Activated CD8-positive, alpha-beta memory T cell treated with anti-CD3 and anti-CD28 coated beads for 4 hours (primary cell): ENCODE results near the gene TMEM207.

Experiments
- DNase-seq, 2 donors: peaks; one replicate each; pipeline ENCODE4 v3.0.0-alpha.2; 2020; ENCODE audit warnings: low read depth in 2 of 2

The TMEM207 gene

GRCh38 chr3:190444576-190445145 lies 5.0 kb downstream of the TMEM207 start:
- no peak for DNase-seq

- no peak for DNase-seq
These were observed 5.7 kb downstream of the TMEM207 start for GRCh38 chr3:190444006-190444405.

- no peak for DNase-seq
These were observed 6.4 kb downstream of the TMEM207 start for GRCh38 chr3:190443257-190443656.

GRCh38 chr3:190442240-190442639 lies 7.5 kb downstream of the TMEM207 start:
- DNase-seq: no peak

GRCh38 chr3:190436331-190436730 lies 13.4 kb downstream of the TMEM207 start:
- no peak for DNase-seq

- no peak for DNase-seq
These were observed 14.1 kb downstream of the TMEM207 start for GRCh38 chr3:190435618-190436017.

GRCh38 chr3:190433626-190434025 lies 16.1 kb downstream of the TMEM207 start:
- DNase-seq: no peak

- no peak for DNase-seq
These were observed 17.5 kb downstream of the TMEM207 start for GRCh38 chr3:190432216-190432615.

- no peak for DNase-seq
These were observed 18.8 kb downstream of the TMEM207 start for GRCh38 chr3:190430906-190431305.

- DNase-seq: no peak
These were observed 20.0 kb downstream of the TMEM207 start for GRCh38 chr3:190429681-190430080.

GRCh38 chr3:190426806-190427507 lies 22.7 kb downstream of the TMEM207 start:
- DNase-seq: no peak

GRCh38 chr3:190425833-190426232 lies 23.9 kb downstream of the TMEM207 start:
- no peak for DNase-seq

GRCh38 chr3:190424478-190425439 lies 24.9 kb downstream of the TMEM207 start:
- DNase-seq: no peak

GRCh38 chr3:190424108-190424477 lies 25.6 kb downstream of the TMEM207 start:
- no peak for DNase-seq

- DNase-seq: no peak
These were observed 35.4 kb downstream of the TMEM207 start for GRCh38 chr3:190414297-190414696.

GRCh38 chr3:190404715-190405114 lies 45.0 kb downstream of the TMEM207 start:
- DNase-seq: no peak

- DNase-seq: no peak
These were observed 47.7 kb downstream of the TMEM207 start for GRCh38 chr3:190401963-190402362.

GRCh38 chr3:190399677-190400076 lies 50.0 kb downstream of the TMEM207 start:
- no peak for DNase-seq

- DNase-seq: no peak
These were observed 51.8 kb downstream of the TMEM207 start for GRCh38 chr3:190397889-190398288.

GRCh38 chr3:190396001-190396400 lies 53.7 kb downstream of the TMEM207 start:
- no peak for DNase-seq

- no peak for DNase-seq
These were observed 61.0 kb downstream of the TMEM207 start for GRCh38 chr3:190388703-190389102.

- no peak for DNase-seq
These were observed 62.0 kb downstream of the TMEM207 start, which contains the start of gene CLDN16 for GRCh38 chr3:190387578-190388213. Gene CLDN16 (plus strand): TSS chr3:190388163. CDS start chr3:190388330, 167 bp downstream.
